NCI-H748 treated with DMSO at 0.1 percent for 48 hours (cell line): ENCODE results near the gene WTAP.
"Not testable (repeated sequence)": the region's sequence is repeated elsewhere in the genome, so short reads cannot be mapped to it uniquely, and the experiment has no call there.

Source experiments
- DNase-seq: peaks from one replicate; lab custom pipeline; 2025; lab: John Stamatoyannopoulos, UW

The WTAP gene

GRCh38 chr6:159726918-159727716 is at the start of gene WTAP:
Gene WTAP, plus strand, starts transcription at chr6:159727506. Its CDS starts 8,760 bp downstream, at chr6:159736266.
- peak; percentile 91 for DNase-seq

- DNase-seq: no peak
These were observed 49.7 kb upstream of the WTAP start for GRCh38 chr6:159677506-159678165.

DNA sequence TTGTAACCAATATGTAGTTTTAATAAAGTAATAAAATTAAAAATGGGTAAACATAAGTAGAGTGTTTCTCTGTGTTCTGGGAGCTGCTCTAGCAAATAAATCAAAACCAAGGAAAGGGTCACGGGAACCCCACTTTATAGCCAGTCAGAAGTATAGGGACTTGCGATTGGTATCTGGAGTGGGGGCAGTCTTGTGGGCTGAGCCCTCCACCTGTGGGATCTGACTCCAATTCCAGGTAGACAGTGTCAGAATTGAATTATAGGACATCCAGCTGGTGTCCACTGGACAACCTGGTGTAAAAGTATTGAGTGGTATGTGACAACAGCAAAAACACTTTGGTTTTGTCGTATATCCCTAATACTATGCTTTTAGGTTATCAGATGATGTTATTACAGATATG is 48.7 kb upstream of the WTAP start:
- no peak for DNase-seq

DNA sequence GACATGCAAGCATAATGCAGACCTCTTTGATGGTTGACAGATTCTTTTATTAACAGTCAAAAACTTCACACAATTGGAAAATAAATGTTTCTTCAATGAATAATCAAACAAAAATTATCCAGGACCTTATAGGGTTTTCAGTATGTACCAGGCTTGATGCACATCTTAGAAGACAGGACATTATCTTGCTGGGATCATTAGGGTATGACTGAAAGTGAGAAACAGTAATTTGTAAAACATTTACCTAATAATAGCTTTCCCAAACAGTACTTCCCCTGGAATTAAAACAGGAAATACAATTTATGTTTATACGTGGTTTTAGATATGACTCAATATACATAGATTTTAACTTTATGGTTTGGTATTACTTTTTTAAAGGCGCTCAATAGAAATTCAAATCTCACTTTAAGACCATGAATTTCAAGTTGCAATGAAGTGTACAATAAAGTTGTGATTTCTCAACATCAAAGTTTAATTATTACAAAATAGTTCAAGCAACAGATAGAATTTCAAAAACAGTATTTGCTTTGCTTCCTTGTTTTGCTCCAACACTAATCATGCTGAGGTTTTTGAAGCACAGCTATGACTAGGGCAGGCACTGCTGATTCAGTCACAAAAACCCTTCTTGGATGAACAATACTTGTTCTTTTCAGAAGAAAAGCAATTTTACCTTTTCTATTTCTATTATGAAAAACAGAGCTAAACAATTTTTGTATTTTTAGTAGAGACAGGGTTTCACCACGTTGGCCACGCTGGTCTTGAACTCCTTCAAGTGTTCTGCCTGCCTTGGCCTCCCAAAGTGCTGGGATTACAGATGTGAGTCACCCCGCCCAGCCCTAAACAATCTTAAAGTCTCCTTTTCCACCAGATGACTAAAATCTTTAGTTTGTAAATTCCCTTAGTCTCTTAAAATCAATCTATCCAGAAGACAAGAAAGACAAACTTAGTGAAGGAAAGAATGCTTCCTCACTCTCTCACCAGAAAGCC is 47.9 kb upstream of the WTAP start:
- no peak for DNase-seq

- DNase-seq: no peak
These were observed 47.2 kb upstream of the WTAP start for GRCh38 chr6:159680104-159680503.

GRCh38 chr6:159681191-159681880 is 46.0 kb upstream of the WTAP start:
- no peak for DNase-seq

GRCh38 chr6:159682295-159682694 is 45.0 kb upstream of the WTAP start:
- DNase-seq: no peak

GRCh38 chr6:159682810-159683209 is 44.5 kb upstream of the WTAP start:
- no peak for DNase-seq

- DNase-seq: no peak
These were observed 43.3 kb upstream of the WTAP start for GRCh38 chr6:159684013-159684304.

- no peak for DNase-seq
These were observed 41.3 kb upstream of the WTAP start for GRCh38 chr6:159686040-159686439.

GRCh38 chr6:159686703-159687102 is 40.6 kb upstream of the WTAP start:
- DNase-seq: no peak

GRCh38 chr6:159687341-159687740 is 40.0 kb upstream of the WTAP start:
- DNase-seq: no peak

GRCh38 chr6:159688266-159688905 is 38.9 kb upstream of the WTAP start:
- no peak for DNase-seq

- DNase-seq: no peak
These were observed 38.3 kb upstream of the WTAP start for GRCh38 chr6:159689001-159689400.

DNA sequence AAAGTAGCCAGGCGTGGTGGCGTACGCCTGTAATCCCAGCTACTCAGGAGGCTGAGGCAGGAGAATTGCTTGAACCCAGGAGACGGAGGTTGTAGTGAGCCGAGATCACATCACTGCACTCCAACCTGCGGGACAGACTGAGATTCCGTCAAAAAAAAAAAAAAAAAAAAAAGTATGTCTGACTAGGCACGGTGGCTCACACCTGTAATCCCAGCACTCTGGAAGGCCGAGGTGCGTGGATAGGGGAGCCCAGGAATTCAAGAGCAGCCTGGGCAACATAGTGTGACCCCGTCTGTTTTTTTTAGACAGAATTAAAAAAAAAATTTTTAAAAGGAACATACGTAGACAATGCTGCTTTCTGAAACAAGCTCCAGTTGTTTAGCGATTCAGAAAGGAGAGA is 37.2 kb upstream of the WTAP start:
- DNase-seq: not testable (repeated sequence)

DNA sequence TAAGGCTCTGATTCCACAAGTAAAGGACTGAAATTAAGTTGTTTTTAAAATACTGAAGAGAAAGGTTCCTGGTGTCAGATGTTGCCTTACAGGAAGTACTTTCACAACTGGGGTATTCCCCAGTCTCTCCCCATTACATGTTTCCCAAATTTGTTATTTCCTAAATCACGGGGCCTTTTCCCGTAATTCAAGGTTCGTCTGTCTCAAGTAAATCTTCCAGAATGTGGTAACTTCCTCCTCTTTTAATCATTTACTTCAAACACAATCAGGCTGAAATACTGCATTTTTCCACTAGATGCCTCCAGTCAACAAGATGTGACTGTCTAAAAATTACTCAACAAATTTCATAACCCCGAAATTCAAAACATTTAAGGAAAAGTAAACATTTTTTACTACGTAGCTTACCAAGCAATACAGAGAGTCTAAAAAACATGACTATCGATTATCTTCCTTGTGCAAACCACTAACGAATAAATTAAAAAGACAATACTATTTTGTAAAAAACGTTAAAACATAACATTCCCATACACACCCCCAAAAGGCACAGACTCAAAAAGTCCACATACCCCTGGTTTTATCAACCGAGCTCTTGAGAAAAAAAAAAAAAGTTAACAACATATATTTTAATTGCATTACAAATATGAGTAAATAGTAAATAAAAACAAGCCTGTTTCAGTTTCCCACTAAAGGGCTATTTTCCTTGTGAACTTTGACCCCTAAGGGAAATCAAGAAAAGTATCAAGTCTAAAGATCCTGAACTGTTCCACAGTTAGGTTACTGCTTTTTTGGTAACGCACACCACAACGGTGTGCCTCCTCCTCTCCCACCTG is 36.0 kb upstream of the WTAP start:
- peak; percentile 11 for DNase-seq

GRCh38 chr6:159691963-159692287 is 35.4 kb upstream of the WTAP start:
- no peak for DNase-seq

- peak; percentile 30 for DNase-seq
These were observed 34.8 kb upstream of the WTAP start for GRCh38 chr6:159692303-159693127.

GRCh38 chr6:159693128-159693893 is 34.0 kb upstream of the WTAP start, which contains the start of gene SOD2:
Gene SOD2, minus strand, starts transcription at chr6:159693241. Its CDS starts 74 bp downstream, at chr6:159693167.
- DNase-seq: peak; percentile 47
